DOHH2 (cell line): ENCODE results near the gene RBM23.

ENCODE experiments used
- H3F3A ChIP-seq: fragments of 200-600 bp; sonication (generic), shearing (Covaris generic); 2 replicates; pipeline ENCODE4 v1.6.0; 2016; ENCODE audit warnings: antibody characterized with exemption, mild to moderate bottlenecking; ENCODE audit not compliant: control insufficient read depth, insufficient read depth
- H3K27ac ChIP-seq: fragments of 200-600 bp; sonication (generic); 2 replicates; pipeline ENCODE4 v1.5.1; 2014; ENCODE audit warnings: low read depth, mild to moderate bottlenecking, low read length, moderate library complexity
- H3K27me3 ChIP-seq: fragments of 200-600 bp; sonication (generic); 2 replicates; pipeline ENCODE4 v1.6.1; 2014; ENCODE audit warnings: mild to moderate bottlenecking, low read length, mixed read lengths; ENCODE audit not compliant: control insufficient read depth
- H3K36me3 ChIP-seq: fragments of 200-600 bp; sonication (generic); 2 replicates; pipeline ENCODE4 v1.6.1; 2014; ENCODE audit warnings: mild to moderate bottlenecking, low read length, moderate library complexity, mixed read lengths; ENCODE audit not compliant: control insufficient read depth
- H3K4me1 ChIP-seq: fragments of 200-600 bp; sonication (generic); 2 replicates; pipeline ENCODE4 v1.6.1; 2014; ENCODE audit warnings: mild to moderate bottlenecking, low read length, mixed read lengths; ENCODE audit not compliant: control insufficient read depth
- H3K4me2 ChIP-seq: fragments of 200-600 bp; sonication (generic); 2 replicates; pipeline ENCODE4 v1.6.0; 2014; ENCODE audit warnings: mild to moderate bottlenecking, low read length, moderate library complexity
- H3K4me3 ChIP-seq: fragments of 200-600 bp; sonication (generic); 2 replicates; pipeline ENCODE4 v1.5.1; 2014; ENCODE audit warnings: mild to moderate bottlenecking, low read length, mixed read lengths
- H3K79me2 ChIP-seq: fragments of 200-600 bp; sonication (generic); 2 replicates; pipeline ENCODE4 v1.6.1; 2014; ENCODE audit warnings: mild to moderate bottlenecking, low read length, mixed read lengths; ENCODE audit not compliant: control insufficient read depth
- H3K9me2 ChIP-seq: fragments of 200-600 bp; sonication (generic); replicated peaks from 2 replicates; pipeline ENCODE4 v1.6.1; 2014; ENCODE audit warnings: mild to moderate bottlenecking, low read length, mixed read lengths; ENCODE audit not compliant: control insufficient read depth
- H3K9me3 ChIP-seq: fragments of 200-600 bp; sonication (generic); 2 replicates; pipeline ENCODE4 v1.6.1; 2014; ENCODE audit warnings: antibody characterized with exemption, low read length, mixed read lengths; ENCODE audit not compliant: control insufficient read depth, insufficient read depth
- H4K20me1 ChIP-seq: fragments of 200-600 bp; sonication (generic); 2 replicates; pipeline ENCODE4 v1.6.0; 2014; ENCODE audit warnings: low read depth, mild to moderate bottlenecking, antibody characterized with exemption, low read length, moderate library complexity; ENCODE audit not compliant: control insufficient read depth, insufficient read depth
- EZH2phosphoT487 ChIP-seq: fragments of 200-600 bp; sonication (generic); IDR thresholded peaks from 2 replicates; pipeline ENCODE4 v1.6.1; 2017; ENCODE audit warnings: borderline replicate concordance, mild to moderate bottlenecking, antibody characterized with exemption, low read length, moderate library complexity, mixed read lengths
- TF ChIP-seq, protein P1 (sequence below): fragments of 200-600 bp; sonication (generic); IDR thresholded peaks from one replicate; pipeline ENCODE4 v1.5.1; 2014; ENCODE audit warnings: antibody characterized with exemption, mild to moderate bottlenecking, low read depth, low read length; ENCODE audit not compliant: poor library complexity, severe bottlenecking

RBM23 gene

GRCh38 chr14:22910916-22911315 lies 8.0 kb downstream of the RBM23 start:
- Histone ChIP-seq H3K4me1 (peaks cover 11% of the 10 kb centered on the region), H3K27me3 (no peaks in the 10 kb centered on the region), H3K4me2 (no peak overlapping the region), H3K9me3 (no peaks in the 10 kb centered on the region), H3K79me2 (peaks cover 58% of the 10 kb centered on the region), H3K9me2 (no peaks in the 10 kb centered on the region), H3K36me3 (peaks cover 70% of the 10 kb centered on the region), H3K4me3 (no peak overlapping the region), H4K20me1 (no peaks in the 10 kb centered on the region), H3K27ac (no peak overlapping the region), H3F3A (peaks cover 5% of the 10 kb centered on the region)
- no peak for TF ChIP-seq EZH2phosphoT487
- TF ChIP-seq, protein P1, sequence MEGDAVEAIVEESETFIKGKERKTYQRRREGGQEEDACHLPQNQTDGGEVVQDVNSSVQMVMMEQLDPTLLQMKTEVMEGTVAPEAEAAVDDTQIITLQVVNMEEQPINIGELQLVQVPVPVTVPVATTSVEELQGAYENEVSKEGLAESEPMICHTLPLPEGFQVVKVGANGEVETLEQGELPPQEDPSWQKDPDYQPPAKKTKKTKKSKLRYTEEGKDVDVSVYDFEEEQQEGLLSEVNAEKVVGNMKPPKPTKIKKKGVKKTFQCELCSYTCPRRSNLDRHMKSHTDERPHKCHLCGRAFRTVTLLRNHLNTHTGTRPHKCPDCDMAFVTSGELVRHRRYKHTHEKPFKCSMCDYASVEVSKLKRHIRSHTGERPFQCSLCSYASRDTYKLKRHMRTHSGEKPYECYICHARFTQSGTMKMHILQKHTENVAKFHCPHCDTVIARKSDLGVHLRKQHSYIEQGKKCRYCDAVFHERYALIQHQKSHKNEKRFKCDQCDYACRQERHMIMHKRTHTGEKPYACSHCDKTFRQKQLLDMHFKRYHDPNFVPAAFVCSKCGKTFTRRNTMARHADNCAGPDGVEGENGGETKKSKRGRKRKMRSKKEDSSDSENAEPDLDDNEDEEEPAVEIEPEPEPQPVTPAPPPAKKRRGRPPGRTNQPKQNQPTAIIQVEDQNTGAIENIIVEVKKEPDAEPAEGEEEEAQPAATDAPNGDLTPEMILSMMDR, result no peak

DNA sequence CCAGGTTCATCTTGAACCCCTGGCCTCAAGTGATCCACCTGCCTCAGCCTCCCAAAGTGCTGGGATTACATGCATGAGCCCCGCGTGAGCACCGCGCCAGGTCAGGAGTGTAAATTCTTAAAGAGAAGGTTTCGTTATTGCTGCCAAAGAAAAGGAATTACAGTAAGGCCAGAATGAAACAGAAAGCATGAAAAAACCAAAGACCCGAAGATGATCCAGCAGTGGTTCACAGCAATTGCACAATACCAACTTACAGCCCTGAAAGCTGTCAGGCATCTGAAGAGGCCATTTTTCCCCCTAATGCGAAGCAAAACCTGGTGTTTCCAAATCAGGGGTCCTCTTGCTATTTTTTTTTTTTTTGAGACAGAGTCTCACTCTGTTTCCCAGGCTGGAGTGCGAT lies 10.3 kb downstream of the RBM23 start:
- H3K4me2 ChIP-seq, result no peak overlapping the region
- H3K27ac ChIP-seq, result no peak overlapping the region
- H3K79me2 ChIP-seq, result peaks cover 36% of the 10 kb centered on the region
- peaks cover 81% of the 10 kb centered on the region for H3K36me3 ChIP-seq
- TF ChIP-seq, protein P1, result no peak
- TF ChIP-seq EZH2phosphoT487, result no peak
- H3K9me3 ChIP-seq, result no peaks in the 10 kb centered on the region
- no peaks in the 10 kb centered on the region for H3K27me3 ChIP-seq
- no peaks in the 10 kb centered on the region for H4K20me1 ChIP-seq
- H3K4me3 ChIP-seq, result no peak overlapping the region
- peaks cover 3% of the 10 kb centered on the region; the same call in 1 of the 2 replicates for H3F3A ChIP-seq
- peaks cover 4% of the 10 kb centered on the region; the same call in 1 of the 2 replicates for H3K4me1 ChIP-seq
- H3K9me2 ChIP-seq, result no peaks in the 10 kb centered on the region

- no peaks in the 10 kb centered on the region for H4K20me1 ChIP-seq
- H3K36me3 ChIP-seq, result peaks cover 88% of the 10 kb centered on the region
- H3K27me3 ChIP-seq, result no peaks in the 10 kb centered on the region
- no peaks in the 10 kb centered on the region for H3K9me2 ChIP-seq
- no peak for TF ChIP-seq EZH2phosphoT487
- TF ChIP-seq, protein P1, result no peak
- no peak overlapping the region for H3K27ac ChIP-seq
- no peak overlapping the region for H3K4me2 ChIP-seq
- no peaks in the 10 kb centered on the region for H3K9me3 ChIP-seq
- peaks cover 3% of the 10 kb centered on the region; the same call in 1 of the 2 replicates for H3K4me1 ChIP-seq
- no peak overlapping the region for H3K4me3 ChIP-seq
- H3F3A ChIP-seq, result peaks cover 3% of the 10 kb centered on the region; the same call in 1 of the 2 replicates
- peaks cover 25% of the 10 kb centered on the region for H3K79me2 ChIP-seq
Observed at GRCh38 chr14:22907429-22907828, 11.5 kb downstream of the RBM23 start.

DNA sequence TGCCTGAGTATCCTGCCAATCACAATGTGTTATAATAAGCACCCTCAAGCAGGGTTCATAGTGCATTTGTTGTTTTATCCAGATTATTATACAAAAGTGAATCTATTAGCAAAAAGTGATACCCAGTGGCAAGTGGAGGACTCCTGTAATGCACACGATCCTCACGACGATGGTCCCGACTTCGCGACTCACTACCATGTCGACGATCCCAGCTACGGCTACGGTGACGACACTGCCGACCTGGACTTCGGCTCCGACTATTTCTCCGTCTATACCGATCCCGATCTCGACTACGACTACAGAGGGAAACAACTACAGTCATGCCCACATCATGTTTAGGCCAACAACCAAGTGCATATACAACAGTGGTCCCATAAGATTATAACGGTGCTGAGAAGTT lies 12.9 kb downstream of the RBM23 start:
- no peak overlapping the region for H3K4me2 ChIP-seq
- H3K9me3 ChIP-seq, result no peaks in the 10 kb centered on the region
- H3K27me3 ChIP-seq, result no peaks in the 10 kb centered on the region
- TF ChIP-seq, protein P1, result no peak
- no peaks in the 10 kb centered on the region for H3K9me2 ChIP-seq
- peaks cover 12% of the 10 kb centered on the region for H3K79me2 ChIP-seq
- H4K20me1 ChIP-seq, result no peaks in the 10 kb centered on the region
- no peaks in the 10 kb centered on the region for H3K4me1 ChIP-seq
- no peak overlapping the region for H3K4me3 ChIP-seq
- H3K36me3 ChIP-seq, result peaks cover 88% of the 10 kb centered on the region
- H3F3A ChIP-seq, result peaks cover 7% of the 10 kb centered on the region; the same call in 1 of the 2 replicates
- H3K27ac ChIP-seq, result no peak overlapping the region
